GM23248 (cell line): ENCODE results near the gene CSPG4. TPM values are rescaled to one million over a fixed set of nuclear protein-coding genes. Genes with fewer than 3 reads are reported as not detected.

ENCODE experiments used
- DNase-seq: peaks from one replicate; pipeline ENCODE4 v3.0.0-alpha.2; 2015
- H2AFZ ChIP-seq: fragments of 200-600 bp; sonication (generic); 2 replicates; pipeline ENCODE4 v1.6.1; 2016; ENCODE audit warnings: antibody characterized with exemption
- H3F3A ChIP-seq: fragments of 200-600 bp; sonication (generic); 2 replicates; pipeline ENCODE4 v1.6.1; 2016; ENCODE audit warnings: mild to moderate bottlenecking, antibody characterized with exemption, mixed run types; ENCODE audit not compliant: insufficient read depth
- H3K27ac ChIP-seq: fragments of 200-600 bp; sonication (generic); 2 replicates; pipeline ENCODE4 v1.5.1; 2016; ENCODE audit warnings: mild to moderate bottlenecking
- H3K27me3 ChIP-seq: fragments of 200-600 bp; sonication (generic); replicated peaks from 2 replicates; pipeline ENCODE4 v1.6.1; 2016; ENCODE audit warnings: mild to moderate bottlenecking; ENCODE audit not compliant: insufficient read depth
- H3K36me3 ChIP-seq: fragments of 200-600 bp; sonication (generic); 2 replicates; pipeline ENCODE4 v1.6.1; 2016; ENCODE audit warnings: low read depth, mild to moderate bottlenecking
- H3K4me1 ChIP-seq: fragments of 200-600 bp; sonication (generic); 2 replicates; pipeline ENCODE4 v1.6.1; 2016; ENCODE audit warnings: mild to moderate bottlenecking; ENCODE audit not compliant: insufficient read depth
- H3K4me2 ChIP-seq: fragments of 200-600 bp; sonication (generic); one replicate; pipeline ENCODE4 v1.6.1; 2016; ENCODE audit warnings: mild to moderate bottlenecking; ENCODE audit not compliant: unreplicated experiment
- H3K4me3 ChIP-seq: fragments of 200-600 bp; sonication (generic); 2 replicates; pipeline ENCODE4 v1.5.1; 2016; ENCODE audit warnings: mild to moderate bottlenecking
- H3K79me2 ChIP-seq: fragments of 200-600 bp; sonication (generic); 2 replicates; pipeline ENCODE4 v1.6.1; 2016; ENCODE audit warnings: mild to moderate bottlenecking; ENCODE audit not compliant: insufficient read depth
- H3K9ac ChIP-seq: fragments of 200-600 bp; sonication (generic); 2 replicates; pipeline ENCODE4 v1.6.1; 2016; ENCODE audit warnings: mild to moderate bottlenecking
- H3K9me2 ChIP-seq: fragments of 200-600 bp; sonication (generic); 2 replicates; pipeline ENCODE4 v1.6.1; 2016; ENCODE audit warnings: mixed run types, mild to moderate bottlenecking, moderate library complexity; ENCODE audit not compliant: insufficient read depth
- H3K9me3 ChIP-seq: fragments of 200-600 bp; sonication (generic); one replicate; pipeline ENCODE4 v1.6.1; 2017; ENCODE audit warnings: low read depth
- H4K20me1 ChIP-seq: fragments of 200-600 bp; sonication (generic); 2 replicates; pipeline ENCODE4 v1.6.0; 2016; ENCODE audit not compliant: insufficient read depth
- EZH2 ChIP-seq: fragments of 200-600 bp; sonication (generic); IDR thresholded peaks from 2 replicates; pipeline ENCODE4 v1.6.1; 2018; ENCODE audit warnings: antibody characterized with exemption, mild to moderate bottlenecking; ENCODE audit not compliant: insufficient read depth, poor library complexity, severe bottlenecking
- EZH2phosphoT487 ChIP-seq: fragments of 200-600 bp; sonication (generic); IDR thresholded peaks from 2 replicates; pipeline ENCODE4 v1.6.1; 2018; ENCODE audit warnings: antibody characterized with exemption, moderate library complexity, mild to moderate bottlenecking, low read depth; ENCODE audit not compliant: insufficient read depth
- WGBS, 2 experiments: methylation state at CpG; one replicate each; pipeline ENCODE4 v1.1.6; 2015 to 2017; ENCODE audit warnings: low lambda C conversion rate in 2 of 2, low coverage in 1 of 2; ENCODE audit errors: missing lambda C conversion rate in 2 of 2; 5-methylcytosine and 5-hydroxymethylcytosine counted together
- in situ Hi-C: fragments of 300-500 bp; cut with MboI; formaldehyde crosslinking; loops from 2 replicates; pipeline ENCODE4 v1.15.0; 2020
- polyA plus RNA-seq: library from polyadenylated mRNA; unstranded; fragments of >200 nt; fragmentation: Nextera tagmentation; extraction: Ambion mirVana; gene quantifications from 2 replicates; pipeline ENCODE4 v1.2.1, GENCODE V29; 2016
- total RNA-seq: library from RNA; depleted of rRNA; stranded (reverse); fragments of >200 nt; shearing (Covaris generic); gene quantifications from 2 replicates; pipeline ENCODE4 v1.2.3, GENCODE V29; 2014

Gene CSPG4
- total and polyA plus RNA-seq, 2 experiments from 2014 or later: 5.3 to 25.8 TPM

DNA sequence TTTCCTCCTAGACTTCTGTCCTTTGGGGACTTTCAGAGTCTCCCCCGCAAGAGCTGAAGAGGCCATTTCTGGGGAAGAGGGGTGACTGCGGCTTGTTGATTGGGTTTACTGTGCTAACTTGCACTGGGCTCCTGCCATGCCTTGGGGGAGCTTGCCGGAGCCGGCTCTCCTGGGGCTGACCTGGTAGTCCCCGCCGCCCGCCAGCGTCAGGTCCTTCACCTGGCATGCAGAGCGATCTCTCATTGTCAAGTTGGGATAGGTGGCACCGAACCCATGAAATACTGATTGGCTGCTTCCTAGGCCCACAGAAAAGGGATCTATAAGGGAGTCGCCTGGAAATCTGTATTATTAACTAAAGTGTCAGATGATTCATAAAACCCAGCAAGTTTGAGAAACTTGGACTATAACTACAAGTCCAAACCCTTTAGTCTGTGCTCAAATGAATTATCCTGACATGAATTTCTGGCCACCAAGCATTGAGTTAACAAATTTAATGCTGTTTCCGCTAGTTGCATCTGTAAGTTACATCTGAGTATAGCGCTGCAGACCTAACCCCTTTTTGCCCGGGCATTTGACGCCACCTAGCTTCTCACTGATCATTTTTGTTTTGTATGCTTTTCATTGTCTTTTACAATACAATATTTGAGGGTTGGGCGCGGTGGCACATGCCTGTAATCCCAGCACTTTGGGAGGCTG is 72.0 kb downstream of the CSPG4 start:
- H3K9ac ChIP-seq: peak overlapping the region; percentile 89
- no peaks in the 10 kb centered on the region for H3K9me2 ChIP-seq
- peak overlapping the region; percentile 77 for H2AFZ ChIP-seq
- peak overlapping the region; percentile 80 for H3K4me3 ChIP-seq
- H3K79me2 ChIP-seq: peaks cover 49% of the 10 kb centered on the region
- H4K20me1 ChIP-seq: no peaks in the 10 kb centered on the region
- DNase-seq: peak; percentile 69
- peaks cover 24% of the 10 kb centered on the region for H3F3A ChIP-seq
- in situ Hi-C loops: no loop called here
- TF ChIP-seq EZH2phosphoT487: no peak
- TF ChIP-seq EZH2: no peak
- peak overlapping the region; percentile 98 for H3K4me2 ChIP-seq
- 1 to 3% methylated on average over 17 of the region's 17 CpGs for WGBS, 2 experiments
- peak overlapping the region; percentile 89 for H3K27ac ChIP-seq
- H3K27me3 ChIP-seq: no peaks in the 10 kb centered on the region
- no peaks in the 10 kb centered on the region for H3K36me3 ChIP-seq
- H3K9me3 ChIP-seq: no peaks in the 10 kb centered on the region
- H3K4me1 ChIP-seq: peaks cover 17% of the 10 kb centered on the region

DNA sequence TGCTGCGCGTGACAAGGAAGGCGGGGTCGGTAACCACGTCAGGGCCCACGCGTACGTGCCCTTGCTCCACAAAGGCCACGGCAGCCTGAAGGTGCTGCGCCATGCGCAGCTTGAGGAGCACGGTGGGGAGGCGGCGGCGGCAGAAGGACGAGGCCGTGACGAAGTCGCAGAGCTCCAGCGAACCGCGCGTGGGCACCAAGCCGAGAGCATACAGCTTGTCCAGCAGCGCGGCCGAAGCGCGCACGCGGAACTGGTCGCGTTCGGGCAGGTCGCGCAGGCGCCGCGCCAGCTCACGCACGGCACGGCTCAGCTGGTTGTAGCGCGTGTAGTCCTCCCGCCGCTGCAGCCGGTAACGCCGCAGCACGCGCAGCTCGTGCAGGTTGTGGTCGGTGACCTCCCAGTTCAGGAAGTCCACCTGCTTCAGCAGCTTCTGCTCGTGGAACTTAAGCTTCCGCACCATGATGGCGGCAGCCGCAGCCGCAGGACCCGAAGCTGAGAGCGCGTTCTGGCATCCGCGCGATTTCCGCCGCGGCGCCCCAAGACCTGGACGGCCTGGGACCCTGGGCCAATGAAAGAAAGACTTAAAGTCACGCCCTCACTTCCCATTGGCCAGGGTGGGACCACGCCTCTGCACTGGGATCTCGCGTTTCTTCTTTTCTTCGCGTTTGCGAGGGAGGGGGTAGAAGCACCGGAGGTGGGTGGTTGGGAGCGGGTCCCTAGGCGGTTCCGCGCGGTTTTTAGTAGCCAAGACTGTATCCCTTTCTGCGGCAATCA is 72.8 kb downstream of the CSPG4 start, which contains the start of gene IMP3:
IMP3 (minus strand) TSS at position 516 of the 774 bp plus-strand sequence; CDS start at position 460, 56 bp downstream.
- in situ Hi-C loops: no loop called here
- peak within 1 kb of the TSS; percentile 89 for H3K27ac ChIP-seq
- H3K36me3 ChIP-seq: no peaks in the 10 kb centered on the region
- H3K79me2 ChIP-seq: peaks cover 46% of the 10 kb centered on the region
- no peaks in the 10 kb centered on the region for H3K27me3 ChIP-seq
- TF ChIP-seq EZH2phosphoT487 (no peak), EZH2 (no peak)
- no peaks in the 10 kb centered on the region for H3K9me3 ChIP-seq
- peak within 1 kb of the TSS; percentile 98 for H3K4me2 ChIP-seq
- H3K9me2 ChIP-seq: no peaks in the 10 kb centered on the region
- peak within 1 kb of the TSS; percentile 77 for H2AFZ ChIP-seq
- WGBS, 2 experiments: 0 to 1% methylated on average over 63 to 80 of the region's 83 CpGs
- H3K4me3 ChIP-seq: peak within 1 kb of the TSS; percentile 80
- DNase-seq: peak; percentile 99
- peaks cover 24% of the 10 kb centered on the region for H3F3A ChIP-seq
- peak within 1 kb of the TSS; percentile 89 for H3K9ac ChIP-seq
- H3K4me1 ChIP-seq: peaks cover 17% of the 10 kb centered on the region
- H4K20me1 ChIP-seq: no peaks in the 10 kb centered on the region

DNA sequence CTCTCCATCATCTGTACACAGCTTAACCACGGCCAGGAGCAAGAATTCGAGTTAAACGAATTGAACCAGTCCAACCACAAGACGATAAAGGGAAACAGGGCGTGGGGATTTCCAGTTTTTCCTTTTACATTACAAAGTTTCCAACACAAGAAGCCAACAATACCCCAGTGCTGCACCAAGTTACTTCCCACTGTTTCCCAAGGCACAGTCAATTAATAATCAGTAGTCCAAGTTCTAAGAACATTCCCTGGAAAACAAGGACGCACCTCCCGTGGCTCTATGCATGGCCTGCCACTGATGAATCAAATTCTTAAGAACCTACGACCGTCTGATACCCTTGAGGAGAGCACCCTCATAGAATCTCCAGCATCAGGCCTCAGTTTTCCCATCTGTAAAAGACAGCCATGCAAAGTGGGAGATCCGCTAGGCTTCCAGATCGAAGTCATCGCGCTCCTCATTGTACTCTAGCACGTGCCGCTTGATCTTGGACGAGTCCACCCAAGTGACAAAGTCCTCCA is 73.4 kb downstream of the CSPG4 start:
- Histone ChIP-seq H3K36me3 (no peaks in the 10 kb centered on the region), H4K20me1 (no peaks in the 10 kb centered on the region), H3F3A (peaks cover 24% of the 10 kb centered on the region), H3K27ac (peak overlapping the region; percentile 89), H3K4me3 (peak overlapping the region; percentile 80), H3K4me1 (peaks cover 17% of the 10 kb centered on the region), H2AFZ (peak overlapping the region; percentile 77), H3K27me3 (no peaks in the 10 kb centered on the region), H3K9me2 (no peaks in the 10 kb centered on the region), H3K9me3 (no peaks in the 10 kb centered on the region), H3K4me2 (peak overlapping the region; percentile 98), H3K9ac (peak overlapping the region; percentile 89), H3K79me2 (peaks cover 46% of the 10 kb centered on the region)
- WGBS, 2 experiments: 0 to 2% methylated on average over 16 of the region's 16 CpGs
- TF ChIP-seq EZH2phosphoT487 (no peak), EZH2 (no peak)
- DNase-seq: peak; percentile 51
- in situ Hi-C loops: no loop called here

DNA sequence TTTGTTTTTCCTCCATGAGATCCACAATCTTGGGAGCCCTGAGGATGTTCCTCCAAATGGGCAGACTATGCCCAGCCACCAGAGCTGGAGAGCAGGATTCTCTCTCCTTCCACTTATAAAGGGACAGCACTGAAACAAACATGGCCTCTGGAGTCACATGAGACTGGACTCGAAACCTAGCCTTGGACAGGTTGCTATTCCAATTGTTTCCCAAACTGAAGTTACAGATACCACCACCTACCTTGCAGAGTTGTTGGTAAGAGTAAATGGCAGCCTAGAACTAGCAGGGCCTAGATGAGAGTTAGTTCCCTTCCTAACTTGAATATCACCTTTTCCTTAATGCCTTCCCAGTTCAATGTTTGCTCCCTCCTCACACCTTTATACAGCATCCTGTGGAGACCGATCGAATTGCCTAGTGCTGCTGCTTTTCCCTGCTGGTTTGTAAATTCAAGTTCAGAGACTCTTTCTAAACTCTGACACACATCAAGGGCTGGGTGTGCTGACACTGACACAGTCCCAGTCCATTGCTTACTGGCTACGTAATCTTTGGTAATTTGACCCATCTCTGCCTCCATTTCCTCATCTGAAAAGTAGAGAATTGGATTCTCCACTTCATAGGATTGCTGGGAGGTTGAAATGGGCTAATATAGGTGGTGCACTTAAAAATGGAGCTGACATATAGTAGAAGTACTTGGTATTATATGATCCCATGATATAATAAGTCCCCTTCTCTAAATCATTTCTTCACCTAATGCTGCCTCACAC is 75.2 kb downstream of the CSPG4 start:
- H3K4me3 ChIP-seq: peak overlapping the region; percentile 80
- peak overlapping the region; percentile 89 for H3K27ac ChIP-seq
- H3K9me3 ChIP-seq: no peaks in the 10 kb centered on the region
- H3K36me3 ChIP-seq: no peaks in the 10 kb centered on the region
- TF ChIP-seq EZH2 (no peak), EZH2phosphoT487 (no peak)
- peaks cover 24% of the 10 kb centered on the region for H3F3A ChIP-seq
- WGBS, 2 experiments: 73 to 79% methylated on average over 4 of the region's 4 CpGs
- H4K20me1 ChIP-seq: no peaks in the 10 kb centered on the region
- peaks cover 46% of the 10 kb centered on the region for H3K79me2 ChIP-seq
- DNase-seq: no peak
- H3K9ac ChIP-seq: peak overlapping the region; percentile 89
- H3K9me2 ChIP-seq: no peaks in the 10 kb centered on the region
- H3K4me2 ChIP-seq: peak overlapping the region; percentile 98
- in situ Hi-C loops: no loop called here
- no peaks in the 10 kb centered on the region for H3K27me3 ChIP-seq
- peaks cover 17% of the 10 kb centered on the region for H3K4me1 ChIP-seq
- H2AFZ ChIP-seq: no peak overlapping the region
